Renal cortical epithelial cell (primary cell): ENCODE measurements around the gene TMEM106C. TPM values are rescaled to one million over a fixed set of nuclear protein-coding genes. Genes with fewer than 3 reads are reported as not detected.

ENCODE experiments used
- DNase-seq: peaks from one replicate; pipeline ENCODE4 v3.0.0-alpha.2; 2011; ENCODE audit warnings: low read depth
- total RNA-seq: library from RNA; depleted of rRNA; stranded (reverse); fragments of >200 nt; gene quantifications from 2 replicates; pipeline ENCODE4 v1.2.3, GENCODE V29; 2014

The TMEM106C gene
- total RNA-seq, 1 donor from 2014 or later, result 85.7 TPM

GRCh38 chr12:48016373-48017020, 53.1 kb downstream of the TMEM106C start:
- no peak for DNase-seq

DNA sequence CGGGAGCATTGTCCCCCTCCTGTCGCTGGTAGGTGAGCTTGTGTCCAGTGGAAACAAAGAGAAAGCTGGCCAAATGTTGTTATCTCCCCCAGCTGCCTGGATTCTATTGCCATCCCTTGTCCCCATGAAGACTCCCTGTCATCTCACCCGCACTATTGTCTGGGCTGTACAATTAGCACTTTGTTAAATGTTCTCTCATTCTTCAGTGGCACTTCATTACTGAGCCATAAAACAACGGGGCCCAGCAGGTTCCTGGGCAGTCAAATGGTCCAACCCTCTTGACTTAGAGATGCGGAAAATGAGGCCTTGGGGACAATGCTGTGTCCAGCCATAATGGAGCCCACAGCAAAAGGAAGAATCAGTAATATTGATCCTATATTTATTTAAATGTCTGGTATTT, 54.1 kb downstream of the TMEM106C start:
- DNase-seq, result no peak

- no peak for DNase-seq
Measured at GRCh38 chr12:48017921-48018617, 54.7 kb downstream of the TMEM106C start.

Other genes starting within 250 kb of the TMEM106C start
- gene ENDOU, start 238.1 kb upstream of the TMEM106C start, total RNA-seq, result 0.10 TPM in 1 of 2 replicates, not detected in the other
- gene RAPGEF3, start 204.7 kb upstream of the TMEM106C start, total RNA-seq, result 34.4 and 125 TPM in 2 replicates
- 38.9 and 77.2 TPM in 2 replicates for gene SLC48A1, start 190.4 kb upstream of the TMEM106C start, total RNA-seq
- gene HDAC7, start 143.7 kb upstream of the TMEM106C start, total RNA-seq, result 16.8 and 56.4 TPM in 2 replicates
- gene VDR, start 58.6 kb upstream of the TMEM106C start, total RNA-seq, result 2.9 and 6.1 TPM in 2 replicates
- not detected in 2 replicates for gene COL2A1, start 40.9 kb downstream of the TMEM106C start, total RNA-seq
- gene SENP1, start 142.5 kb downstream of the TMEM106C start, total RNA-seq, result 9.9 and 13.0 TPM in 2 replicates
- 43.1 and 79.3 TPM in 2 replicates for gene PFKM, start 155.8 kb downstream of the TMEM106C start, total RNA-seq
- gene ASB8, start 193.9 kb downstream of the TMEM106C start, total RNA-seq, result 14.2 and 23.5 TPM in 2 replicates
- 0.40 TPM in 1 of 2 replicates, not detected in the other for gene CCDC184, start 220.0 kb downstream of the TMEM106C start, total RNA-seq
- not detected in 2 replicates for gene OR10AD1, start 239.7 kb downstream of the TMEM106C start, total RNA-seq